Caco-2 (cell line): ENCODE data around the gene CRYBG1. TPM values are rescaled to one million over a fixed set of nuclear protein-coding genes. Genes with fewer than 3 reads are reported as not detected.

Experiments used
- BruUV-seq: library from RNA; stranded (reverse); fragments of 400-500 nt; replicated peaks from 2 replicates; lab custom pipeline; 2021; lab: Mats Ljungman, UMichigan
- CTCF ChIA-PET: fragments of 300-600 bp; sonication (Branson Sonifier 250); formaldehyde crosslinking; loops from one replicate; lab custom pipeline; 2022; ENCODE audit warnings: antibody characterized with exemption; lab: Charles Lee
- POLR2A ChIA-PET: fragments of 300-600 bp; sonication (Branson Sonifier 250); formaldehyde crosslinking; loops from one replicate; lab custom pipeline; 2022; ENCODE audit warnings: antibody characterized with exemption; lab: Charles Lee
- DNase-seq, 2 experiments: peaks; one replicate each; pipeline versions ENCODE4 v3.0.0 to v3.0.0-alpha.2; 2020 to 2022
- H3K27me3 ChIP-seq: replicated peaks from 2 replicates; pipeline ENCODE4 v1.6.0; 2011; ENCODE audit warnings: low read length; ENCODE audit not compliant: control insufficient read depth, insufficient read depth
- H3K36me3 ChIP-seq: 2 replicates; pipeline ENCODE4 v1.5.1; 2011; ENCODE audit warnings: low read length; ENCODE audit not compliant: control insufficient read depth, insufficient read depth
- H3K4me1 ChIP-seq: fragments of 250-450 bp; sonication (Bioruptor Pico); 2 replicates; pipeline ENCODE4 v1.5.1; 2020; ENCODE audit warnings: mild to moderate bottlenecking
- H3K4me3 ChIP-seq: 2 replicates; pipeline ENCODE4 v1.5.1; 2011; ENCODE audit warnings: low read depth, mild to moderate bottlenecking, control low read depth, low read length
- H3K9me3 ChIP-seq: fragments of 250-450 bp; sonication (Bioruptor Pico); 2 replicates; pipeline ENCODE4 v1.5.1; 2020; ENCODE audit warnings: mild to moderate bottlenecking, moderate library complexity
- H3K27ac Mint-ChIP-seq: one replicate; pipeline ENCODE4 v1.8.0; 2022; ENCODE audit warnings: mixed read lengths; ENCODE audit not compliant: unreplicated experiment
- H3K27me3 Mint-ChIP-seq: one replicate; pipeline ENCODE4 v1.8.0; 2022; ENCODE audit warnings: mixed read lengths; ENCODE audit not compliant: insufficient read depth, unreplicated experiment
- H3K36me3 Mint-ChIP-seq: one replicate; pipeline ENCODE4 v1.8.0; 2022; ENCODE audit warnings: mild to moderate bottlenecking, mixed read lengths; ENCODE audit not compliant: insufficient read depth, unreplicated experiment
- H3K4me1 Mint-ChIP-seq: one replicate; pipeline ENCODE4 v1.8.0; 2022; ENCODE audit warnings: low read depth, mixed read lengths; ENCODE audit not compliant: unreplicated experiment
- H3K4me3 Mint-ChIP-seq: one replicate; pipeline ENCODE4 v1.8.0; 2022; ENCODE audit warnings: mild to moderate bottlenecking, moderate library complexity, mixed read lengths; ENCODE audit not compliant: unreplicated experiment
- H3K9me3 Mint-ChIP-seq: one replicate; pipeline ENCODE4 v1.8.0; 2022; ENCODE audit warnings: mixed read lengths; ENCODE audit not compliant: unreplicated experiment
- intact Hi-C: fragments of 100-400 bp; cut with micrococcal nuclease; formaldehyde crosslinking; loops from one replicate; pipeline ENCODE4 v1.10.0; 2022; ENCODE audit not compliant: unreplicated experiment
- total RNA-seq: library from RNA; stranded (reverse); gene quantifications from 2 replicates; pipeline ENCODE4 v1.2.3, GENCODE V29; 2022
- TF ChIP-seq, protein P1 (sequence below), 2 experiments: fragments of 200-600 bp in 1 of 2; IDR thresholded peaks; 1 replicate in 1 of 2; 2 replicates in 1 of 2; pipeline versions ENCODE4 v1.5.1 to v1.8.0; 2011 to 2022; ENCODE audit warnings: antibody characterized with exemption in 1 of 2, control low read depth in 1 of 2, inconsistent platforms in 1 of 2, low read depth in 1 of 2, low read length in 1 of 2, mild to moderate bottlenecking in 1 of 2, moderate library complexity in 1 of 2; ENCODE audit not compliant: insufficient read depth in 1 of 2, severe bottlenecking in 1 of 2, unreplicated experiment in 1 of 2

CRYBG1 gene
- total RNA-seq, 1 experiment from 2014 or later: 13.2 TPM

DNA sequence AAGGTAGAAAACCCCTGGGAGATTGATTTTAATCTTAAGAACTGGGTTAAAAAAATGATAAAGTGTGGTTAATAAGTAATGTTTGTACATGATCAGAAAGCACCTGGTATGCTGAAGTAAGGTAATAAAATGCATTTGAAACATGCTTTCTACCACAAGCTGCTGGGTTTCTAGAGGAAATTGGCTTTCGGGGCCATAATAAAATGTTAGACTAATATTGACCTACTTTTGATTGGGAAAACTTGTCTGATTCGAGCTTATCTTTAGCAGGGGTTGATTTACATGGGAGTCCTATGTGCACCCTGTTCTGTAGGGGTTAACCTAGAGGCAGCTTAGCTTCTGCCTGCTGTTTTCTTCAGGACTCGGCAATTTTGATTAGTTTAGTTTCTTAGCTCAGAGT is 50.5 kb downstream of the CRYBG1 start:
- BruUV-seq: no TSS peak
- peak in 1 of 2 experiments; percentile 27 for DNase-seq
- Mint-ChIP-seq H3K4me3 (no peak overlapping the region), H3K27me3 (no peaks in the 10 kb centered on the region), H3K27ac (no peak overlapping the region), H3K36me3 (no peaks in the 10 kb centered on the region), H3K4me1 (no peaks in the 10 kb centered on the region), H3K9me3 (peaks cover 21% of the 10 kb centered on the region)
- Histone ChIP-seq H3K36me3 (no peaks in the 10 kb centered on the region), H3K4me1 (0 out of 2 replicates have a peak, but pooled peaks cover 11% of the 10 kb centered on the region), H3K4me3 (no peak overlapping the region), H3K9me3 (no peaks in the 10 kb centered on the region), H3K27me3 (no peaks in the 10 kb centered on the region)
- TF ChIP-seq, protein P1, sequence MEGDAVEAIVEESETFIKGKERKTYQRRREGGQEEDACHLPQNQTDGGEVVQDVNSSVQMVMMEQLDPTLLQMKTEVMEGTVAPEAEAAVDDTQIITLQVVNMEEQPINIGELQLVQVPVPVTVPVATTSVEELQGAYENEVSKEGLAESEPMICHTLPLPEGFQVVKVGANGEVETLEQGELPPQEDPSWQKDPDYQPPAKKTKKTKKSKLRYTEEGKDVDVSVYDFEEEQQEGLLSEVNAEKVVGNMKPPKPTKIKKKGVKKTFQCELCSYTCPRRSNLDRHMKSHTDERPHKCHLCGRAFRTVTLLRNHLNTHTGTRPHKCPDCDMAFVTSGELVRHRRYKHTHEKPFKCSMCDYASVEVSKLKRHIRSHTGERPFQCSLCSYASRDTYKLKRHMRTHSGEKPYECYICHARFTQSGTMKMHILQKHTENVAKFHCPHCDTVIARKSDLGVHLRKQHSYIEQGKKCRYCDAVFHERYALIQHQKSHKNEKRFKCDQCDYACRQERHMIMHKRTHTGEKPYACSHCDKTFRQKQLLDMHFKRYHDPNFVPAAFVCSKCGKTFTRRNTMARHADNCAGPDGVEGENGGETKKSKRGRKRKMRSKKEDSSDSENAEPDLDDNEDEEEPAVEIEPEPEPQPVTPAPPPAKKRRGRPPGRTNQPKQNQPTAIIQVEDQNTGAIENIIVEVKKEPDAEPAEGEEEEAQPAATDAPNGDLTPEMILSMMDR (IDR thresholded peaks at IDR 0.05; ENCODE audit: insufficient read depth in 1 of 2, low read depth in 1 of 2, low read length in 1 of 2, severe bottlenecking in 1 of 2, unreplicated experiment in 1 of 2): no peak
- intact Hi-C loops: no loop called here
- POLR2A ChIA-PET: no interaction called here
- CTCF ChIA-PET: interaction anchor here (0.6 to 1.4 kb wide), 3 partner anchors 48 to 63 kb away, joined by 3 to 6 read pairs (median 4); partner anchors contain the start of gene CRYBG1

DNA sequence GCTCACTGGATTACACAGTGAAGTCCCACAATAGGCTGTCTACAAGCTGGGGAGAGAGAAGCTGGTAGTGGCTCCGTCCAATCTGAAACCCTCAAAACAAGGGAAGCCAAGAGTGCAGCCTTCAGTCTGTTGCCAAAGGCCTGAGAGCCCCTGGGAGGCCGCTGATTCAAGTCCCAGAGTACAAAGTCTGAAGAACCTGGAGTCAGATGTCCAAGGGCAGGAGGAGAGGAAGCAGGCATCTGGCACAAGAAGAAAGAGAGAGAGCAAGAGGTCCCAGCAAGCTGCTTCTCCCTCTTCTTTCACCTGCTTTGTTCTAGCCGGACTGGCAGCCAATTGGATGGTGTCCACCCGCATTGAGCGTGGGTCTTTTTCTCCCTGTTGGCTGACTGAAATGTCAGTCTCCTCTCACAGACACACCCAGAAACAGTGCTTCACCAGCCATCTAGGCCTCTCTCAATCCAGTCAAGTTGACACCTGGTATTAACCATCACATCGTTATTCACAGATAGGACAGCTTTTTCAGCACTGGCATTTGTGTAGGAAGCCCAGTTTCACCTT is 51.2 kb downstream of the CRYBG1 start:
- Histone ChIP-seq H3K4me3 (no peak overlapping the region), H3K27me3 (no peaks in the 10 kb centered on the region), H3K9me3 (no peaks in the 10 kb centered on the region), H3K4me1 (0 out of 2 replicates have a peak, but pooled peaks cover 11% of the 10 kb centered on the region), H3K36me3 (no peaks in the 10 kb centered on the region)
- Mint-ChIP-seq H3K36me3 (no peaks in the 10 kb centered on the region), H3K4me1 (no peaks in the 10 kb centered on the region), H3K27me3 (no peaks in the 10 kb centered on the region), H3K9me3 (peaks cover 14% of the 10 kb centered on the region), H3K4me3 (no peak overlapping the region), H3K27ac (no peak overlapping the region)
- POLR2A ChIA-PET: no interaction called here
- peak; percentile 15 to 45 for DNase-seq
- intact Hi-C loops: no loop called here
- TF ChIP-seq, protein P1 (IDR thresholded peaks at IDR 0.05; ENCODE audit: insufficient read depth in 1 of 2, low read depth in 1 of 2, low read length in 1 of 2, severe bottlenecking in 1 of 2, unreplicated experiment in 1 of 2): no peak
- no TSS peak for BruUV-seq
- CTCF ChIA-PET: interaction anchor here (0.6 to 1.0 kb wide), 2 partner anchors 49 to 64 kb away, joined by 3 to 4 read pairs; no protein-coding TSS in a partner anchor

DNA sequence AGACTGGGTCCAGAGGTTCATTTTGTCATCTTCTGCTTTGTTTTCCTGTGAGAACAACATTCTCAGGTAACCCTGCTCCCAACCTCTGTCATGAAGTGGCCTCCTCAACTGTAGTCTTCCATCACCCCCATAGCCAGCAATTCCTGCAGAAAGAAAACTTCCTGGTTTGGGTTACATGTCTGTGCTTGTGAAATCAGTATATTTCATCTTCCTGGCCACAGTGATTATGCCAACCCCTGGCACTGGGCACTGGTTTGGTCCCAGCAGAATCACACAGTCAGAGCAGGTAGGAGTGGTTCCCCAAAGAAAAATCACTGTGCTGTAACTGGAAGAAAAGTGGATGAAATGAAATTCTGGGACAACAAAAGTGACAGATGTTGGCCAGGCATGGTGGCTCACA is 52.5 kb downstream of the CRYBG1 start:
- ChIA-PET POLR2A (no interaction called here), CTCF (no interaction called here)
- Mint-ChIP-seq H3K27me3 (no peaks in the 10 kb centered on the region), H3K36me3 (no peaks in the 10 kb centered on the region), H3K4me1 (no peaks in the 10 kb centered on the region), H3K4me3 (no peak overlapping the region), H3K9me3 (peaks cover 1% of the 10 kb centered on the region), H3K27ac (no peak overlapping the region)
- Histone ChIP-seq H3K9me3 (no peaks in the 10 kb centered on the region), H3K4me1 (0 out of 2 replicates have a peak, but pooled peaks cover 11% of the 10 kb centered on the region), H3K27me3 (no peaks in the 10 kb centered on the region), H3K36me3 (no peaks in the 10 kb centered on the region), H3K4me3 (no peak overlapping the region)
- no peak for DNase-seq
- intact Hi-C loops: no loop called here
- TF ChIP-seq, protein P1 (IDR thresholded peaks at IDR 0.05; ENCODE audit: insufficient read depth in 1 of 2, low read depth in 1 of 2, low read length in 1 of 2, severe bottlenecking in 1 of 2, unreplicated experiment in 1 of 2): no peak
- no TSS peak for BruUV-seq
